ENCODE results near the gene HFM1.
"Not testable (repeated sequence)": the region's sequence is repeated elsewhere in the genome, so short reads cannot be mapped to it uniquely, and the experiment has no call there.

Gene HFM1

GRCh38 chr1:91404151-91405012 lies at the start of gene HFM1:
Gene HFM1, minus strand, starts transcription at chr1:91404837. Its CDS starts 3,755 bp downstream, at chr1:91401082.
- no peak for DNase-seq

GRCh38 chr1:91454136-91454535 lies 49.5 kb upstream of the HFM1 start:
- DNase-seq: no peak

- no peak for DNase-seq
These were observed 45.6 kb upstream of the HFM1 start for GRCh38 chr1:91450260-91450659.

- not testable (repeated sequence) for DNase-seq
These were observed 43.1 kb upstream of the HFM1 start for GRCh38 chr1:91447782-91448181.

GRCh38 chr1:91441980-91442379 lies 37.3 kb upstream of the HFM1 start:
- DNase-seq: not testable (repeated sequence)

- DNase-seq: no peak
These were observed 36.2 kb upstream of the HFM1 start for GRCh38 chr1:91440847-91441246.

- DNase-seq: no peak
These were observed 34.4 kb upstream of the HFM1 start for GRCh38 chr1:91439016-91439415.

- DNase-seq: no peak
These were observed 23.7 kb upstream of the HFM1 start for GRCh38 chr1:91428182-91428798.

GRCh38 chr1:91427741-91428140 lies 23.1 kb upstream of the HFM1 start:
- no peak for DNase-seq

GRCh38 chr1:91422523-91422922 lies 17.9 kb upstream of the HFM1 start:
- not testable (repeated sequence) for DNase-seq

GRCh38 chr1:91412371-91412770 lies 7.7 kb upstream of the HFM1 start:
- no peak for DNase-seq

- no peak for DNase-seq
These were observed 2.2 kb upstream of the HFM1 start for GRCh38 chr1:91406773-91407389.

GRCh38 chr1:91402023-91402422 lies 2.6 kb downstream of the HFM1 start:
- DNase-seq: no peak

GRCh38 chr1:91400133-91400725 lies 4.4 kb downstream of the HFM1 start:
- DNase-seq: no peak

- no peak for DNase-seq
These were observed 6.3 kb downstream of the HFM1 start for GRCh38 chr1:91398291-91398690.

- DNase-seq: no peak
These were observed 7.0 kb downstream of the HFM1 start for GRCh38 chr1:91397605-91398004.

GRCh38 chr1:91393042-91393441 lies 11.6 kb downstream of the HFM1 start:
- DNase-seq: no peak

- no peak for DNase-seq
These were observed 18.5 kb downstream of the HFM1 start for GRCh38 chr1:91386109-91386508.

GRCh38 chr1:91383456-91383855 lies 21.2 kb downstream of the HFM1 start:
- no peak for DNase-seq

GRCh38 chr1:91381844-91382243 lies 22.8 kb downstream of the HFM1 start:
- no peak for DNase-seq

GRCh38 chr1:91374086-91374485 lies 30.6 kb downstream of the HFM1 start:
- no peak for DNase-seq

- not testable (repeated sequence) for DNase-seq
These were observed 32.4 kb downstream of the HFM1 start for GRCh38 chr1:91372230-91372629.

- DNase-seq: no peak
These were observed 55.1 kb downstream of the HFM1 start for GRCh38 chr1:91349524-91349923.

GRCh38 chr1:91346824-91347223 lies 57.8 kb downstream of the HFM1 start:
- no peak for DNase-seq
